Keratinocyte (primary cell): Measurements from ENCODE around the gene EHBP1. TPM values are rescaled to one million over a fixed set of nuclear protein-coding genes. Genes with fewer than 3 reads are reported as not detected.

Source experiments
- DNase-seq: peaks from one replicate; pipeline ENCODE4 v3.0.0-alpha.2; 2011; ENCODE audit warnings: low read depth, missing footprints, low spot score
- FAIRE-seq: peaks from 2 replicates; lab custom pipeline; 2011; peaks lifted over from hg19 to GRCh38; lab: Jason Lieb, UNC
- H2AFZ ChIP-seq: 2 replicates; pipeline ENCODE4 v1.6.0; 2012; ENCODE audit warnings: low read length, control low read depth, inconsistent platforms; ENCODE audit not compliant: control insufficient read depth
- H3K27ac ChIP-seq: 2 replicates; pipeline ENCODE4 v1.5.1; 2011; ENCODE audit warnings: low read length; ENCODE audit not compliant: control insufficient read depth, insufficient read depth
- H3K27me3 ChIP-seq: 3 replicates; pipeline ENCODE4 v1.6.0; 2011; ENCODE audit warnings: low read length; ENCODE audit not compliant: control insufficient read depth, insufficient read depth; ENCODE audit errors: extremely low read depth
- H3K36me3 ChIP-seq, 2 experiments: 2 replicates in 1 of 2; 3 replicates in 1 of 2; pipeline ENCODE4 v1.5.1; 2011; ENCODE audit warnings: low read length in 2 of 2, mild to moderate bottlenecking in 1 of 2; ENCODE audit not compliant: control insufficient read depth in 2 of 2, insufficient read depth in 2 of 2; ENCODE audit errors: extremely low read depth in 1 of 2
- H3K4me1 ChIP-seq: 3 replicates; pipeline ENCODE4 v1.5.1; 2011; ENCODE audit warnings: low read length; ENCODE audit not compliant: control insufficient read depth, insufficient read depth; ENCODE audit errors: extremely low read depth
- H3K4me2 ChIP-seq: 3 replicates; pipeline ENCODE4 v1.6.0; 2011; ENCODE audit warnings: low read depth, low read length; ENCODE audit not compliant: control insufficient read depth, insufficient read depth; ENCODE audit errors: extremely low read depth
- H3K4me3 ChIP-seq, 3 experiments: fragments of 200-600 bp in 1 of 3; sonication (generic) in 1 of 3; 2 replicates in 2 of 3; 3 replicates in 1 of 3; pipeline ENCODE4 v1.5.1; 2011 to 2016; ENCODE audit warnings: low read length in 3 of 3, mild to moderate bottlenecking in 3 of 3, control low read depth in 2 of 3, inconsistent platforms in 1 of 3, low read depth in 1 of 3, mixed read lengths in 1 of 3, mixed run types in 1 of 3, moderate library complexity in 1 of 3; ENCODE audit not compliant: control insufficient read depth in 2 of 3, insufficient read depth in 2 of 3; ENCODE audit errors: extremely low read depth in 1 of 3
- H3K79me2 ChIP-seq: 2 replicates; pipeline ENCODE4 v1.6.0; 2012; ENCODE audit warnings: low read length; ENCODE audit not compliant: control insufficient read depth, insufficient read depth
- H3K9ac ChIP-seq: 3 replicates; pipeline ENCODE4 v1.6.0; 2011; ENCODE audit warnings: low read length; ENCODE audit not compliant: control insufficient read depth, insufficient read depth; ENCODE audit errors: extremely low read depth
- H3K9me1 ChIP-seq: 3 replicates; pipeline ENCODE4 v1.6.0; 2011; ENCODE audit warnings: low read length; ENCODE audit not compliant: control insufficient read depth, insufficient read depth; ENCODE audit errors: extremely low read depth
- H3K9me3 ChIP-seq: 2 replicates; pipeline ENCODE4 v1.5.1; 2012; ENCODE audit warnings: low read depth, low read length; ENCODE audit not compliant: control insufficient read depth
- H4K20me1 ChIP-seq: 3 replicates; pipeline ENCODE4 v1.6.0; 2011; ENCODE audit warnings: low read length; ENCODE audit not compliant: control insufficient read depth, insufficient read depth; ENCODE audit errors: extremely low read depth
- EZH2 ChIP-seq: IDR thresholded peaks from one replicate; pipeline ENCODE4 v1.6.1; 2012; ENCODE audit warnings: inconsistent platforms, mild to moderate bottlenecking, low read length, moderate library complexity
- dilution Hi-C: fragments of 300-500 bp; cut with MboI; formaldehyde crosslinking; loops from one replicate; pipeline ENCODE4 v1.7.0; 2020; ENCODE audit warnings: low sequenced_read_pairs; ENCODE audit not compliant: extremely low pct_ligation_motif_present
- polyA plus RNA-seq, 5 experiments: library from polyadenylated mRNA; depleted of rRNA in 3 of 5; stranded (reverse) in 3 of 5; stranded (forward) in 1 of 5; unstranded in 1 of 5; fragments of >200 nt; gene quantifications; 1 replicate in 1 of 5; 2 replicates in 3 of 5; 3 replicates in 1 of 5; pipeline versions ENCODE4 v1.2.1 to v1.2.3, GENCODE V29; 2011 to 2012; ENCODE audit warnings: missing spikeins in 2 of 5, low read depth in 1 of 5, low replicate concordance in 1 of 5
- TF ChIP-seq, protein P1 (sequence below), 3 experiments: IDR thresholded peaks in 1 of 3; conservative IDR thresholded peaks in 1 of 3; optimal IDR thresholded peaks in 1 of 3; 2 replicates in 2 of 3; 3 replicates in 1 of 3; pipeline versions ENCODE3 to v1.5.1; 2011; ENCODE audit warnings: low read length in 3 of 3, mild to moderate bottlenecking in 3 of 3, moderate library complexity in 2 of 3, control low read depth in 1 of 3, inconsistent platforms in 1 of 3; ENCODE audit not compliant: insufficient read depth in 2 of 3; ENCODE audit errors: extremely low read depth in 1 of 3

EHBP1 gene
- polyA plus RNA-seq, 1 donor (not counting 4 experiments of a cell fraction or from before 2014, with no cell fraction given), result 59.0 TPM

- H3K79me2 ChIP-seq, result peaks cover 24% of the 10 kb centered on the region
- TF ChIP-seq EZH2, result no peak
- TF ChIP-seq, protein P1, sequence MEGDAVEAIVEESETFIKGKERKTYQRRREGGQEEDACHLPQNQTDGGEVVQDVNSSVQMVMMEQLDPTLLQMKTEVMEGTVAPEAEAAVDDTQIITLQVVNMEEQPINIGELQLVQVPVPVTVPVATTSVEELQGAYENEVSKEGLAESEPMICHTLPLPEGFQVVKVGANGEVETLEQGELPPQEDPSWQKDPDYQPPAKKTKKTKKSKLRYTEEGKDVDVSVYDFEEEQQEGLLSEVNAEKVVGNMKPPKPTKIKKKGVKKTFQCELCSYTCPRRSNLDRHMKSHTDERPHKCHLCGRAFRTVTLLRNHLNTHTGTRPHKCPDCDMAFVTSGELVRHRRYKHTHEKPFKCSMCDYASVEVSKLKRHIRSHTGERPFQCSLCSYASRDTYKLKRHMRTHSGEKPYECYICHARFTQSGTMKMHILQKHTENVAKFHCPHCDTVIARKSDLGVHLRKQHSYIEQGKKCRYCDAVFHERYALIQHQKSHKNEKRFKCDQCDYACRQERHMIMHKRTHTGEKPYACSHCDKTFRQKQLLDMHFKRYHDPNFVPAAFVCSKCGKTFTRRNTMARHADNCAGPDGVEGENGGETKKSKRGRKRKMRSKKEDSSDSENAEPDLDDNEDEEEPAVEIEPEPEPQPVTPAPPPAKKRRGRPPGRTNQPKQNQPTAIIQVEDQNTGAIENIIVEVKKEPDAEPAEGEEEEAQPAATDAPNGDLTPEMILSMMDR (optimal IDR thresholded peaks at IDR 0.05 in 1 of 3, IDR thresholded peaks at IDR 0.05 in 1 of 3, conservative IDR thresholded peaks at IDR 0.05 in 1 of 3; ENCODE audit: extremely low read depth in 1 of 3, insufficient read depth in 2 of 3, low read length in 3 of 3), result no peak
- H3K36me3 ChIP-seq, result peaks cover 4 to 5% of the 10 kb centered on the region in 2 experiments
- H3K9me1 ChIP-seq, result no peaks in the 10 kb centered on the region
- no peak overlapping the region for H3K4me3 ChIP-seq
- no peaks in the 10 kb centered on the region for H3K9me3 ChIP-seq
- H3K4me1 ChIP-seq, result no peaks in the 10 kb centered on the region
- no peak overlapping the region for H3K9ac ChIP-seq
- H3K27me3 ChIP-seq, result no peaks in the 10 kb centered on the region
- FAIRE-seq, result no peak
- dilution Hi-C loops, result no loop called here
- H2AFZ ChIP-seq, result no peak overlapping the region
- H3K4me2 ChIP-seq, result no peak overlapping the region
- no peak overlapping the region for H3K27ac ChIP-seq
- H4K20me1 ChIP-seq, result no peaks in the 10 kb centered on the region
- no peak for DNase-seq
These were observed 98.4 kb downstream of the EHBP1 start for GRCh38 chr2:62803961-62804360.

GRCh38 chr2:62806231-62806630, 100.7 kb downstream of the EHBP1 start:
- no peak overlapping the region for H3K4me2 ChIP-seq
- no peak overlapping the region for H2AFZ ChIP-seq
- H3K9me3 ChIP-seq, result no peaks in the 10 kb centered on the region
- H3K79me2 ChIP-seq, result peaks cover 20% of the 10 kb centered on the region
- dilution Hi-C loops, result no loop called here
- no peaks in the 10 kb centered on the region for H3K4me1 ChIP-seq
- TF ChIP-seq, protein P1 (optimal IDR thresholded peaks at IDR 0.05 in 1 of 3, IDR thresholded peaks at IDR 0.05 in 1 of 3, conservative IDR thresholded peaks at IDR 0.05 in 1 of 3; ENCODE audit: extremely low read depth in 1 of 3, insufficient read depth in 2 of 3, low read length in 3 of 3), result no peak
- no peak overlapping the region for H3K4me3 ChIP-seq
- FAIRE-seq (no peak), DNase-seq (no peak)
- H3K27ac ChIP-seq, result no peak overlapping the region
- peaks cover 4 to 5% of the 10 kb centered on the region in 2 experiments for H3K36me3 ChIP-seq
- H4K20me1 ChIP-seq, result no peaks in the 10 kb centered on the region
- no peaks in the 10 kb centered on the region for H3K27me3 ChIP-seq
- H3K9me1 ChIP-seq, result no peaks in the 10 kb centered on the region
- H3K9ac ChIP-seq, result no peak overlapping the region
